Coronary artery (tissue), 2 donors: ENCODE measurements around the gene ZSCAN18.

Experiments
- DNase-seq: peaks from one replicate; pipeline ENCODE4 v3.0.0-alpha.2; 2017; ENCODE audit warnings: low spot score
- H3K27ac ChIP-seq, 2 donors: fragments of 200-600 bp; sonication (generic); one replicate each; pipeline ENCODE4 v1.5.1; 2016 to 2019
- H3K4me3 ChIP-seq: fragments of 200-600 bp; sonication (generic); 2 replicates; pipeline ENCODE4 v1.5.1; 2016; ENCODE audit warnings: mild to moderate bottlenecking, moderate library complexity
- TF ChIP-seq, protein P1 (sequence below): fragments of 200-600 bp; sonication (generic); IDR thresholded peaks from one replicate; pipeline ENCODE4 v1.5.1; 2019; ENCODE audit warnings: antibody characterized with exemption

ZSCAN18 gene

DNA sequence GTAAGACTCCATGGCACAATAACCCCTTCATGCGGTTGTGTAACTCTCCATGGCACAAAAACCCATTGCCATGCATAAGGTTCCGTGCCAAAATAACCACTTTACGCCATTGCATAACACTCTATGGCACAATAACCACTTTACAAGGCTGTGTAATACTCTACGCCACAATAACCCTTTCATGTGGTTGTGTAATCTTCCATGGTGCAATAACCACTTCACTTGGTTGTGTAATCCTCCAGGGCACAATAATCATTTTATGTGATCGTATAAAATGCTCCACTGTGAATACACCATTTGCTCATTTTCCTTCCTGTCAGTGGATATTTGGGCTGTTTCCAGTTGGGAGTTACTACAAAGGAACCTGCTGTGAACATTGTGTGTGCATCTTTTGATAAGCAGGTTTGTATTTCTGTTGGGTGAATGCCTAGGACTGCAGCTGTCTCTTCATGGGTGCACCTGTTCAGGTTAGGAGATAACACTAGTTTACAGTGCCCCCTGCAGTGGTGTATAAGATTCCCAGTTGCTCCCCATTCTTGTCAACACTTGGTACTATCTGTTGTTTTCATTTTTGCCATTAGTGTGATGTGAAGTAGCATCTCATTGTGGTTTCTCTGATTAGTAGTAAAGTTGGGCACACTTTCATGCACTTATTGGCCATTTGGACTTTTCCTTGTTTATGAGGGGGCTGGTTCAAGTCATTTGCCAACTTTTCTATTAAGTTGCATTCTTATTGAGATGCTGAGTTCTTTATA is 21.1 kb upstream of the ZSCAN18 start:
- TF ChIP-seq, protein P1, sequence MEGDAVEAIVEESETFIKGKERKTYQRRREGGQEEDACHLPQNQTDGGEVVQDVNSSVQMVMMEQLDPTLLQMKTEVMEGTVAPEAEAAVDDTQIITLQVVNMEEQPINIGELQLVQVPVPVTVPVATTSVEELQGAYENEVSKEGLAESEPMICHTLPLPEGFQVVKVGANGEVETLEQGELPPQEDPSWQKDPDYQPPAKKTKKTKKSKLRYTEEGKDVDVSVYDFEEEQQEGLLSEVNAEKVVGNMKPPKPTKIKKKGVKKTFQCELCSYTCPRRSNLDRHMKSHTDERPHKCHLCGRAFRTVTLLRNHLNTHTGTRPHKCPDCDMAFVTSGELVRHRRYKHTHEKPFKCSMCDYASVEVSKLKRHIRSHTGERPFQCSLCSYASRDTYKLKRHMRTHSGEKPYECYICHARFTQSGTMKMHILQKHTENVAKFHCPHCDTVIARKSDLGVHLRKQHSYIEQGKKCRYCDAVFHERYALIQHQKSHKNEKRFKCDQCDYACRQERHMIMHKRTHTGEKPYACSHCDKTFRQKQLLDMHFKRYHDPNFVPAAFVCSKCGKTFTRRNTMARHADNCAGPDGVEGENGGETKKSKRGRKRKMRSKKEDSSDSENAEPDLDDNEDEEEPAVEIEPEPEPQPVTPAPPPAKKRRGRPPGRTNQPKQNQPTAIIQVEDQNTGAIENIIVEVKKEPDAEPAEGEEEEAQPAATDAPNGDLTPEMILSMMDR, result no peak
- DNase-seq, result no peak
- no peak overlapping the region for H3K27ac ChIP-seq
- H3K4me3 ChIP-seq, result peak overlapping the region; percentile 38

DNA sequence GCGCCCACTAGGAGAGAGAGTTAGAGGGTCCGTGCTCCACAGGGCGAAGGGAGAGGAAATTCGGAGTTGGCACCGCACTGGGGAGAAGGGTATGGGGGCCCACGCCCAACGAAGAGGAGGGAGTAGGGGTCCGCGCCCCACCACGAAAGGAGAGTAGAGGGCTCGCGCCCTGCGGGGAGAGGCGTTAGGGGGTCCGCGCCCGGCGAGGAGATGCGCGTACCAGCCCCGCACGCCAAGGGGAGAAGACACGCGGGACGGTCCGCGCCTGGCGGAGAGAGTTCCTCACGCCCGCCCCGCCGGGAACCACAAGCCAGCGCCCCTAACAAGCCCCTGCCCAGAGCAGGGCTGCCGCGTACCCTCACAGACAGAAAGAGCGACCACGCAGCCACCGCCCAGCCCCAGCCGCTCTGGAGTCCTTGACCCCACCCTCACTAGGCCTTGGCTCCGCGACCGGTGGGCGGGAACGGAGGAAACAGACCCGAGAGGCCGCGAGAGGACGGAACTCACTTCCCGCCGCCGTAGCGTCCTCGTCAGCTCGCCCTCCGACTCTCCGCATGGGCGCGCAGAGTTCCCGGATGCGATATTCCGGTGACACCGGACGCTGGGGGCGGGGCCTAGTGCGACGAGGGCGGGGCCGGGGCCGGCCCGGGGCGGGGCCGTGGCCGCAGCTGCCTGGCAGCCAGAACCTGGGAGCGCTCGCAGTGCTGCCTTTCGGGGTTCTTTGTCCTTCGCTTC is 20.0 kb upstream of the ZSCAN18 start:
- TF ChIP-seq, protein P1, result no peak
- Histone ChIP-seq H3K4me3 (peak overlapping the region; percentile 38), H3K27ac (no peak overlapping the region)
- no peak for DNase-seq

DNA sequence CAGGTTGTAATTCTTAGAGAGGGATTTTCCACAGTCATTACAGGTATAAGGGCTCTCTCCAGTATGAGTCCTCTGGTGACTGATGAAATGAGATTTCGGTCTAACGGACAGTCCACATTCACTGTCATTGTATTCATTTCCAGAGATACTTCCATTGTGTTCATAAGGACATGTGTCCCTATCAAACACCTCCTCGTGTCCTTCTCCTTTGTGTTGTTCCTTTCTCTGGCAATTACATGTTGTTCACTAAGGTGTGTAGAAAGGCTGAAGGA is 10.5 kb upstream of the ZSCAN18 start:
- Histone ChIP-seq H3K27ac (no peak overlapping the region), H3K4me3 (peak overlapping the region; percentile 5)
- DNase-seq, result no peak
- TF ChIP-seq, protein P1, result no peak

DNA sequence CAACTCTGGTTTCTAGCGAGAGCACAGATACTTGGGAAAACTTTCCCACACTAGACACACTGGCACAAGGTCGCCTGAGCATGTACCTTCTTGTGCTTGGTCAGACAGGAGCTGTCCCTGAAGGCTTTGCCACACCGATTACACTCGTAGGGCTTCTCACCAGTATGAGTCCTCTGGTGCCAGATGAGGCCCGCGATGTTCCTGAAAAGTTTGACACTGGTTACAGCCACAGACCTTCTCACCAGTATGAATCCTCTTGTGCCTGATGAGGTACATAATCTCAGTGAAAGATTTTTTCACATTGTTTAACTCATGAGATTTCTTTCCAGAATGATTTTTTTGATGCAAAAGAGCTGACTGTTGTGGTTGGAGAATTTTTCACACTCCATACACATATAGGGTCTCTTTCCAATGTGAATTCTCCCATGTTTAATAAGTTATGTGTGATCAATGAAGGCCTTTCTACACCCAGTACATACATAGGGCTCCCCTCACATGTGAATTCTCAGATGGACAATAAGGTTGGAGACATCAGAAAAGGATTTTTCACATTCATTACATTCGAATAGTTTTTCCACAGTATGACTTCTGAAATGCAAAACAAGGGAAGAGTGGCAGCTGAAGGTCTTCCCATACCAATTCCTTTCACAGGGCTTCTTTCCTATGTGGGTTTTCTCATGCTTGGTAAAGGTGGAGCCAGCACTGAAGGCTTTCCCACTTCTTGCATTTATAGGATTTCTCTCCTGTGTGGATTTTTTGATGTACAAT is 9.9 kb upstream of the ZSCAN18 start:
- DNase-seq, result no peak
- peak overlapping the region; percentile 5 for H3K4me3 ChIP-seq
- TF ChIP-seq, protein P1, result no peak
- no peak overlapping the region for H3K27ac ChIP-seq

DNA sequence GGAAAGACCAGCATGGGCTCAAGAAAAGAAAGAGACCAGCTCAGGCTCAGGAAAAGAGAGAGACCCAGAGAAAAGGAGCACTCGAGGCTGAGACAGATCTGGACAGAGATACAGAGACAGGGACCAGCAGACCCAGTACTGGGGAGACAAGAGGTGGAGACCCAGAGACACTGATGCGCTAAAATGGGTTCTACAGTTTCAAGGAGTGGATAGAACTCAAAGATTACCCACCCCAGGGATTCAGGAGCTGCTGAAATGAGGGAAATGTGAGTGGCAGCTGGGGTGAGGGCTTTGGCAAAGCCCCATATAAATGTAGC is 609 bp upstream of the ZSCAN18 start:
- Histone ChIP-seq H3K27ac (peak overlapping the region; percentile 94 to 95), H3K4me3 (peak overlapping the region; percentile 96)
- DNase-seq, result no peak
- TF ChIP-seq, protein P1, result no peak

DNA sequence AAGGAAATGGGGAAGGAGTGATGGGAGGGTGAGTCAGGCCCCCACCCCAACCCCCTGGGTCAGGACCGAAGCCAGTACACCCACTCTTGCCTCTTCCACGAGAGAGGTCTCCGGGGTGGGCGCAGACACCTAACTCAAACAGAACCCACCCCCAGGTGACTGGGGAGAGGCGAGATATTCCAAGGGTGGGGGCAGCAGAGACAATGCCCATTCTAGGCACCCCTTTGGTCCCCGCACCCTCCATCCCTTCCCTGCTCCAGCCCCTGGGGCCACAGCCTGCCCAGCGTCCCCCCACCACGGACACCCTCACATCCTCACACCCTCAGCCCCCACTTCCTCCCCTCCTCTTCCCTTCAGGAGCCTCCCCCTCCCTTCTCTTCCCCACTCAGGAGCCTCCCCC is 682 bp downstream of the ZSCAN18 start:
- no peak for DNase-seq
- peak overlapping the region; percentile 96 for H3K4me3 ChIP-seq
- peak overlapping the region; percentile 94 to 95 for H3K27ac ChIP-seq
- TF ChIP-seq, protein P1, result no peak
